Activated CD8-positive, alpha-beta memory T cell treated with anti-CD3 and anti-CD28 coated beads for 48 hours (primary cell): ENCODE data around the gene LDLRAD3.

Source experiments
- DNase-seq, 3 experiments: peaks; one replicate each; pipeline ENCODE4 v3.0.0-alpha.2; 2020; ENCODE audit warnings: low read depth in 2 of 3, low spot score in 2 of 3

Gene LDLRAD3

GRCh38 chr11:36098087-36098486 lies 154.2 kb downstream of the LDLRAD3 start:
- DNase-seq = no peak

- DNase-seq = no peak
Observed at GRCh38 chr11:36098853-36099375, 155.1 kb downstream of the LDLRAD3 start.

- DNase-seq = no peak
Observed at GRCh38 chr11:36101466-36101865, 157.6 kb downstream of the LDLRAD3 start.

GRCh38 chr11:36102868-36103267 lies 159.0 kb downstream of the LDLRAD3 start:
- DNase-seq = no peak

- DNase-seq = no peak
Observed at GRCh38 chr11:36103933-36104530, 160.2 kb downstream of the LDLRAD3 start.

- DNase-seq = no peak
Observed at GRCh38 chr11:36104660-36104992, 160.8 kb downstream of the LDLRAD3 start.

- DNase-seq = no peak
Observed at GRCh38 chr11:36105743-36106581, 162.1 kb downstream of the LDLRAD3 start.

- no peak for DNase-seq
Observed at GRCh38 chr11:36107547-36107946, 163.7 kb downstream of the LDLRAD3 start.

- no peak for DNase-seq
Observed at GRCh38 chr11:36108881-36109589, 165.2 kb downstream of the LDLRAD3 start.

GRCh38 chr11:36109590-36109849 lies 165.7 kb downstream of the LDLRAD3 start:
- DNase-seq = no peak

- DNase-seq = no peak
Observed at GRCh38 chr11:36109850-36110606, 166.2 kb downstream of the LDLRAD3 start.

- no peak for DNase-seq
Observed at GRCh38 chr11:36110668-36111410, 167.0 kb downstream of the LDLRAD3 start.

GRCh38 chr11:36114095-36114494 lies 170.2 kb downstream of the LDLRAD3 start:
- no peak for DNase-seq

- DNase-seq = no peak
Observed at GRCh38 chr11:36115378-36115801, 171.5 kb downstream of the LDLRAD3 start.

- DNase-seq = no peak
Observed at GRCh38 chr11:36116161-36116560, 172.3 kb downstream of the LDLRAD3 start.

- no peak for DNase-seq
Observed at GRCh38 chr11:36118084-36118483, 174.2 kb downstream of the LDLRAD3 start.

- DNase-seq = no peak
Observed at GRCh38 chr11:36119300-36119699, 175.4 kb downstream of the LDLRAD3 start.

- DNase-seq = no peak
Observed at GRCh38 chr11:36121054-36121453, 177.2 kb downstream of the LDLRAD3 start.

- DNase-seq = no peak
Observed at GRCh38 chr11:36122671-36123070, 178.8 kb downstream of the LDLRAD3 start.

- no peak for DNase-seq
Observed at GRCh38 chr11:36123336-36124101, 179.7 kb downstream of the LDLRAD3 start.
